Measurements from ENCODE around the gene TREM2.
A peak's percentile ranks its signal among the peaks of the same experiment; 100 is the strongest.
"Not testable (repeated sequence)": the region's sequence is repeated elsewhere in the genome, so short reads cannot be mapped to it uniquely, and the experiment has no call there.

Gene TREM2

DNA sequence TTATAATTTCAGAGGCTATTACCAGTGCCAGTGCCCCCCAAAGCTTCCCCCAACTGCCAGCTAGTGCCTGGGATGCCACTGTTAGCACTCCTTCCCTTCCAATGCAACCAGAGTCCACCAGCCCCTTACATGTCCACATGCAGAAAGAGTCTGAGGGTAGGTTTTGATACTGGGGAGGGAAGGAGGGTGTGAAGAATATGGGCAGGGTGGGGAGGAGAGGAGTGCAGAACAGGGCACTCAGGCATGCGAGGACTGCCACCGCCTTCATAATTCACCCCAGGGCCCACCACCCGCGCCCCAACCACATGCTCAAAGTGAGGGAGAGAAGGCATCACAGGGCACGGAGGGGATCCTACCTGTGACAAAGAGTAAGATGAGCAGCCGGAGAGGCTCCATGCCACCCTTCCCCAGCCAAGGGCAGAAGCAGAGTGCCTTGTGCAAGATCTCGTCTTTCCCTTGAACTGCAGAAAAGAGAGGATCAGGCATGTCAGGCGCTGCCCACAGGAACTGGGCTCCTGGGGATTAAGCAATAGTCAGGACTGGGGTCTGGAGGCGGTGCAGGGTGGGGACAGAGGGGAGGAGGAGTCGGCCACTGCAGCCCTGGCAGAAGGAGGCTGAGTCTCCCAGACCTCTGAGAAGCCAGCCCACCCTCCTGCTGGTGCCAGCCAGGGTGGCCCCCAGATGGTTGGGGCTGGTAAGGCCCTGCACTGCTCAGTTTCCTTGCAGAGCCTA, at the start of gene TREM2:
TSS of gene TREM2 (minus strand) at position 430 of the 732 bp plus-strand sequence. CDS start at position 396, 34 bp downstream.
- no peak for DNase-seq

DNA sequence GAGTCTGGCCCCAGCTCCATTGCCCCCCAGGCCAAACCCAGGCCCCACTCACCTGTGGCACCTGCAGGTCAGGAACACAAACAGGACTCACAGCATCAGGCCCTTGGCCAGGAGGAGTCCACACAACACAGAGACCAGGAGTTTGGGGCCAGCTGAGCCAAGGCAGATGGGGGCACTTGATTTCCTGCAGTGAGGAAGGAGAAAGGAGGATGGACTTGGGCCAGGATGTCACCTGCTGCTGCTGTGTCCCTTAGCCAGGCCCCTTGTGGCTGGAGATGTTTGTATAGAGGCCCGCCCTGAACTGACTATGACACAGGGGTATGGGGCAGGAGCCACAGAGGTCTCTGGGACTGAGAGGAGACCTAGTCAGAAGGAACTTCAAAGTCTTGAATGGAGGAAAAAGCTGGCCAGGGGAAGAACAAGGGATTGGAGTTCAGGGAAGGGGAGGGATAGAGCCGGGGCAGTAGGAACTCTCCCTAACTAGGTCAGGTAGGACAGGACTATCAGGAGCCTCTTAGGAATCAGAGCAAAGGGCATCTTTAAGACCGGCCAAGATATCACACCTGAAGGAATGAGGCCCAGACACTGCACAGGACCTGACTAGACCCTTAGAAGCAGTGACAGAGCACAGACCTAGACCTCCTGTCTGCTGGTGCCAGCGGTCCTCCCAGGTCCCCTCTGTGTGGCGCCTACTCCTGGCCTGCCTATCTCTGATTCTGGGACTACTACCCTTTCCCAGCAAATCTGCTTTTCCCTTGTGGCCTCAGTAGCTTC, 46.8 kb upstream of the TREM2 start:
- DNase-seq: no peak

DNA sequence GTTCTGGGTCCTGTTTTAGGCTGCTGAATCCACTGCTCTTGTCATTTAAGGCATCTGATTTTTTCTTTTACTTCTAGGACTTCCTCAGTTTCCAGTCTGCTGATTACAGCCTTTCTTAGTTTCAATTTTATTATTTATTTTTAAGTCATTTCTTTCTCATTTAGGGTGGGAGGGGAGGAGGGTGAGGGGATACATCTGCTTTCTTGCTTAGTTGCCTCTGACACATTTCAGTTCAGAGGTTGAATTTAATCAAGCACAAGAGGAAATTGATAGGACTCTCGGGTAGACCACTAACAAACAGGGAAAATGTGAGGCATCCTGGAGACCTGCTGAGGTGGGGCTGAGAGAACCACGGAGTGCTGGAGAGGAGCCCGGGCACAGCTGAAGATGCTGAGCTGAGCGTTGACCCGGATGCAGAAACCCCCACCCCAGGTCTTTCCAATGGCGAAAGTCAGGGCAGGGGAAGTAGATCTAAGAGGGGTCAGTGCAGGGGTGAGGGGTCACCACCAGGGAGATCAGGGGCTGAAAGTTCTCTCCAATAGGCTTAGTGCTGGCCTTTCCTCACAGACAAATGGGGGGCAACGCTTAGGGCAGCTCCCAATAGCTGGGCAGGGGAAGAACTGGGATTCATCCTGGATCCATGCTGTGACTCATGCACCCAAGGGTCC, 45.7 kb upstream of the TREM2 start:
- no peak for DNase-seq

DNA sequence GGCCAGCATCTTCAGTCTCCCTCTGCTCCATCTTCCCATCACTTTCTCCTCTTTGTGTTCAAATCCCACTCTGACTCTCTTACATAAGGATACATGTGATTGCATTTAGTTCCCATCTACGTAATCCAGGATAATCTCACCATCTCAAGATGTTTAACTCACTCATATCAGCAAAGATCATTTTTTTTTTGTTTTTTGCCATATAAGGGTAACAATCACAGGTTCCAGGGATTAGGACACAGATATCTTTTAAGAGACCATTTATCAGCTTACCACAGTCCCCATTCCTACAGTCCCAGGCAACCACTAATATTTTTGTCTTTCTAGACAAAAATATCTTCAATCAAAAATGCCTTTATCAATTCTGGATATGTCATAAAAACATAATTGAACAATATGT, 41.2 kb upstream of the TREM2 start:
- DNase-seq: no peak

DNA sequence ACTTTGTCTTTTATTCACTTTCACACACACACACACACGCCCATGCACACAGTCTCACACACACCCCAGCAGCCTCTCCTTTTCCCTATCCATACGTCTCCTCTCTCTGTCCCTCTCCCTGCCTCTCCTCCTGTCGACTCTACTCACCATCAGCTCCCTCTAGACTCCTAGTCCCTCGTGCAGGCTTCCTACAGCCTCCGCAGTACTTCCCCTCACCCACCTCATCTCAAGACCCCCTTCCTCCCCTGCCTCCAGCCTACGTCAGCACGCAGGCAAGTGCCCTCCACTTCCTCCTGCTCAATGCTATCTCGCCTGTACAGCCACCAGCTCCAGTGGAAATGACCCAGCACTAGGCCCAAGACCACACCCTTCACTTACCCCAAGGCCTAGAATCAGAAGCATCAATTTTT, 38.9 kb upstream of the TREM2 start:
- DNase-seq: no peak

DNA sequence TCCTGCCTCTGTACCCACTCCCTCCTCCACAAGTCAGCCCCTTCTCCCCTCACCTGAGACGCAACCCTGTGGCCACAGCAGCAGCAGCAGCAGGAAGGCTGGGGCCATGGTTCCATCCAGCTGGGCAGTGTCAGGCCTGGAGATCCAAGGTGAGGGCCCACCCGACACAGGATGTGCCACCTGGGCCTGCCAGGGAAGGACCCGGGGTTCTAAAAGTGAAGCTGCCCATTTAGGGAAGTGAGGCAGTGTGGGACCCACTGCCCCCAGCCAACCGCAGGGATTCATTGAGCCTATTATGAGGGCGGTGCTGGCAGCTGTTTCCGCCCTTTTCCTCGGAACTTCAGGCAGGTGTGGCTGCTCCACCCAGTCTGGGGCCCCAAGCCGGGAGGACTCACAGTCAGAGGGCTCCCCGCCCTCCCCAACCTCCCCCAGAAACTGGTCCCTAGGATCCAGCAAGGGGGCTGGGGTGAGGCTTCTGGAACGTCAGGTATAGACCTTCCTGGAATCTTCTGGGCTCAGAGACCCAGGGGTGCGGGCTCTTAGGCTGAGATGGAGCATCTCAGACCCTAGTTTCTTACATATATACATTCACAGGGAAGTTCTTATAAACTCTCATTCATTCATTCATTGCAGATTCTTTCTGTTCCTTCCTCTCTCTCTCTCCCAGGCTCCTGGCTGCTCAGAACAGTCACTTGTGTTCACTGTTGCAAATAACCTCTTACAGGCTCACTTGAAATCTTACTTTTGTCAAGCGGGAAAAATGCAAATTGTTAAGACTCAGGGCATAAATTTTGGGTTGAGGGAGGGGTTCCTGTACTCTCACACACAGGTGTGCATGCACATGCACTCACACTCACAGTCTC, 38.2 kb upstream of the TREM2 start, which contains the start of gene TREML2:
TSS of gene TREML2 (minus strand) at position 249 of the 863 bp plus-strand sequence. CDS start at position 108, 141 bp downstream.
- DNase-seq: peak; percentile 27

DNA sequence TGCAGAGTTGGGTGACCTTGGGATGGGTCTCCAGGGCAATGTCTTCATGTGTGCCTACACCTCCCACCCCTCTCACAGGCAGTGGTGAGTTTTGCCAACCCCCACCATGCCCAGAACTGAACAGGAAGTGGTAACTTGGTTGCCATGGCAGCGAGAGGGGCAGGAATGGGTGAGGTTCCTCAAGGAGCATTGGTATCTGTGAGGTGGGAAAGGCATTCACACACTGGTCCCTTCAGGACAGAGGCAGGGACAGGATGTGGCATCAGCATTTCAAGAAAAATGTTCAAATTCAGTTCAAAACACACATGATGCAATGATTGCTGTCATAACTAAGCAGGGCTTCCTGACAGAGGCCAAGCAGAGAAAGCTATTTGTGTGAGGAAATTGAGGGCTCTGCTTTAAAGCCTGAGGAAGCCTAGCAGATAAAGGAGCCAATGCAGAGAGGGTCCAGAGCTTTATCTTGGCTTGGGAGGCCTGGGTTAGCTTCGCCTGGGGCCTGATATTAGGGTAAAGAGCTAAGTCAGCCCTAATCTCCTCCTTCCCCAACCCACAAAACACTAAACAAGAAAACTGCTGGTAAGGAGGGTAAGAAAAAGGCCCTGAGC, 37.5 kb upstream of the TREM2 start:
- DNase-seq: peak; percentile 56

DNA sequence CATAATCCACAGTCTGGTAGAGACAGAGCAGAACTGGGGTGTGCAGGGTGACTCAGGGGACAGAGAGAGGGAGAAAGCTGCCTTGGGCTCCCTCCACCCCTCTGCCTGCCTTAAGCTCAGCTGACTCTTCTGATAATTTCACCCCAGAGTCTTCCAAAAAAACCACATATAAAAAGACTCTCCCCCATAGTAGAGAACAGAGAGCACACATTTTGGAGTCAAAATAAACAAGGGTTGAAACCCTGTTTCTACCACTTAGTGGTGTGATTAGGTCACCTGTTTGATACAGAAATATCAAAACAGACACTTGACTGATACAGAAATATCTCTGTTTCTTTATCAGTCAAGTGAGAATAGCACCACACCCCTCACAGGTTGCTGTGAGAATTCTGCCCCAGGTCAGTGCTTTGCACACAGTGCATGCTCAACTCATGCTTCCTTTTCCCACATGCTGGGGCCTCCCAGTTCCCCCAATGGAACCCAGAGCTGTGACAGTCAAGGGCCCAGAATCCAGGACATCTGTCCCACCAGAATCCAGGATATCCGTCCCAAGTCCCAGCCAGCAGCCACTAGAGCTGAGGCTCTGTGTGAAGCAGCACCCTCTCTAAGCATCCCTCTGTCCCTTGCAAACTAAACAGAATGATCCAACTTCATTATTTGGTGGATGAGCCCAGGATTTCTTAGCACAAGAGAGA, 36.8 kb upstream of the TREM2 start:
- peak; percentile 44 for DNase-seq

DNA sequence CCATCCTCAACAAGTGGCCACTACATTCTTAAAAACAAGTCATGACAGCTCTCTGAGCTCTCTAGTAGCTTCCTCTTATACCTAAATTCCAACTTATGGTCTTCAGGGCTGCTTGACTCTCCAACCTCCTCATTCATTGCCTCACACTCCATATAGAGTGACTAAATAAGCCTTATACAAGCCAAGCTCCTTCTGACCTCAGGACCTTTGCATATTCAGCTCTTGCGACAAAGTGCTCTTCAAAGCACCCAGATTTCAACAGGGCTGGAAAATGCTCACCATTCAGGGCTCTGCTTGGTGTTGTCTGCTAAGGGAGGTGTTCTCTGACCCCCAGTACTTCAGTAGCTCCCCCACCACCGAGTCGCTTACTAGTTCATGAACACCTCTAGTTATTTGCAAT, 34.3 kb upstream of the TREM2 start:
- DNase-seq: no peak

DNA sequence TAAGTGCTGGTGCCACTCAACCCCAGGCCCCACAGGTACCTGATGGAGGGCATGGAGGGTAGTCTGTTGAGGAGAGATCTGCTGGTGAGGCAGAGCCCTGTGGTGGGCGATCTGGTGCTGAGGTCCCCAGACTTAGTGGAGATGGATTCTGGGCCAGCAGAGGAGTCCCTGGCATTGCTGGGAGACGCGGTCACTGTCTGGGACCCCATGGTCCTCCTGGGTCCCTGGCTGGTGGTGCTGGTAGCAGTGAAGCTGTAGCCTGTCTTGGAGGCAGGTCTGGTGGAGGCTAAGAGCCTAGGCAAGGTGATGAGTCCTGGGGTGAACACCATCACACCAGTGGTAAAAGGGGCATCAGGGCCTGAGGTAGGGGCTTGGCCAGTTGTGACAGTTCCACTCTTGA, 31.5 kb upstream of the TREM2 start:
- no peak for DNase-seq

DNA sequence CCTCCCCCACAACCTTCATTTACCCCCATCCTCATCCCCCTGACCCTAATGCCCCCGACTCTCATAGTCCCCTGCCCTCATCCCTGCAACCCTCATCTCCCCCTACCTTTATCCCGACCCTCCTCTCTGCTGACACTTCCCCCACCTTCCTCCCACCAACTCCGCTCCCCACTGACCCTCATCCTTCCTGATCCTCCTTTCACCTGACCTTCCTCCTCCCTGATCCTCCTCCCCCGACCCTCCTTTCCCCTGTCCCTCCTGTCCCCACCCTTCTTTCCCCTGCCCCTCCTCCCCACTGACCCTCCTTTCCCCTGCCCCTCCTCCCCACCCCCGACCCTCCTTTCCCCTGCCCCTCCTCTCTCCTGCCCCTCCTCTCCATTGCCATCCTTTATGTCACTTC, 31.0 kb upstream of the TREM2 start:
- no peak for DNase-seq

DNA sequence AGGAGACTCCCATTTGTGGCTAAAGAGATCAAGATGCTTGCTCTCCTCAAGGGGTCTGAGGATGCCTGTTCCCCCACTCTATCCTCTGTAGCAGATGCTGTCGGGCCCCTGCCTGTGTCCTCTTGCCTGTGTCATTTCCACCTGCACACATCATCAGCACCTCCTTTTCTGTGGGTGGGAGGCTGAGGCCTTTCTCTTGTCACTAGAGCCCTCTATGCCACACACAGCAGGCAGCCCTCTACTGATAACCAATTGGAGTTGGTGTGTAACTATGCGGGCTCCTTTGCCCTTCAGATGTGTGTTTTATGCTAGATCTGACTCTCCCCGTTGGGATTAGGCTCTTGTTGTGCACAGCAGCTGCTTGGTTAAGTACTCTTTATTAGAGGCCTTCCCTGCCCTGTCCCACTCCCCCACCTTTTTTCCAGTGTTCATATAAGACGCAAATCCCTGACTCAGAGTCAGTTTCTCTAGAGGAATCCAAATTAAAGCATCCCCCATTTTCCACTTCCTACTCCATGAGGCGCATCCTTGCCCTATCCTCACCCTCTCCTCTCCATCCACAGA, 30.3 kb upstream of the TREM2 start:
- DNase-seq: no peak

DNA sequence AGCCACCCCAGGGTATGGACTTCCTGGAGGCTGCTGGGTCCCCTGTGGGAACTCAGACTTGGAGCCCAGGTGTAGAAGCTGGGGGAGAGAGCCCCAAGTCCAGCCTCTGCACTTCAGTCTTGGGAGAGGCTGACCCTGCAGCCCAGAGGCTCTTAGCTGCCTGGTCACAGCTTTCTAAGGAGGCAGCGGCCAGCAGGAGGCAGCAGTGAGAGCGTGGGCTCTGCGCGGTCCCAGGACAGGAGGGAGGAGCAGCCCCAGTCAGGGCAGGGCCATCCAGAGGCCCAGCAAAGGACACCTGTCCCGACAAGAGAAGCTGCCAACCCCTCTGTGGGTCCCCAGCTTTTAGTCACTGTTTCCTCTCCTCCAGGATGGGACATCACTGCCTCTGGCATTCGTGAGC, 28.7 kb upstream of the TREM2 start:
- DNase-seq: peak; percentile 29

DNA sequence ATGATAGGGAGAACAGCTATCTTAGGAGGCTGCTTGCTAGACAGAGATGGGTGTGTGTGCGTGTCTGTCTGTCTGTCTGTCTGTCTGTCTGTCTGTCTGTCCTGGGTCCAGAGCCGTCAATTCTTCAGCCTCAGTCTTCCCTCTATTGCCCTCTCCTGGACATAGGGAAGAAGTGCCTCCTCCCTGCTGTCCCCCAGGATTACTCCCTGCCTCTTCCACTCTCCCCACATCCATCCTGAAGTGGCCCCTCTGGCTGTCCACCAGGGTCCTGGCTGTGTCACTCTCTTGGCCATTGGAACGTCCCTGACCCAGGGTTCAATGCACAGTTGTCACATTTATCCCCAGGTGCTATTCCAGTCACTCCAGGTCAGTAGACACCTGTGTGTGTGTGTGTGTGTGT, 27.9 kb upstream of the TREM2 start:
- no peak for DNase-seq

DNA sequence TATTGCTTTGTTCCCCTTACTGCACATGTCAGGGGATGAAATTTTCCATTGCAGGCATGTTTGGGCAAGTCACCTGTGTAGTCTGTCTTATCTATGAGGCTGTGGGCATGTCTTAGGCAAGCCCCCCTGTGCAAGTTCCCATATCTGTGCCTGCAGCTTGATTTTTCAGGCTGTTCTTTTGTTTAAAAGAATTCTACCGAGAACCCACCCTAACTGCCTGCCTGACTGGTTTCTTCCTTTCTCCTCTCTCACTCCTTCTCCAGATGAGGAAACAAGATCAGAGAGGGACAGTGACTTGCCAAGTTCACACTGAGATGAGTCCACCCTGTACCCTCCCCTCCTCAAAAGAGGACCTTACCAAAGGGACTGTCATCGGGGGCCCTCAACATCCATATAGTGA, 27.1 kb upstream of the TREM2 start:
- no peak for DNase-seq

DNA sequence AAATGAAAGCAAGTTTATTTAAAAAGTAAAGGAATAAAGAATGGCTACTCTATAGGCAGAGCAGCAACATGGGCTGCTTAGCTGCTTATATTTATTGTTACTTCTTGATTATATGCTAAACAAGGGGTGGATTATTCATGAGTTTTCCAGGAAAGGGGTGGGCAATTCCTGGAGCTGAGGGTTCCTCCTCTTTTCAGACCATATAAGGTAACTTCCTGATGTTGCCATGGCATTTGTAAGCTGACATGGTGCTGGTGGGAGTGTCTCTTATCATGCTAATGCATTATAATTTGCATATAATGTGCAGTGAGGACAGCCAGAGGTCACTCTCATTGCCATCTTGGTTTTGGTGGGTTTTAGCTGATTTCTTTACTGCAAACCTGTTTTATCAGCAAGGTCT, 26.1 kb upstream of the TREM2 start:
- not testable (repeated sequence) for DNase-seq

DNA sequence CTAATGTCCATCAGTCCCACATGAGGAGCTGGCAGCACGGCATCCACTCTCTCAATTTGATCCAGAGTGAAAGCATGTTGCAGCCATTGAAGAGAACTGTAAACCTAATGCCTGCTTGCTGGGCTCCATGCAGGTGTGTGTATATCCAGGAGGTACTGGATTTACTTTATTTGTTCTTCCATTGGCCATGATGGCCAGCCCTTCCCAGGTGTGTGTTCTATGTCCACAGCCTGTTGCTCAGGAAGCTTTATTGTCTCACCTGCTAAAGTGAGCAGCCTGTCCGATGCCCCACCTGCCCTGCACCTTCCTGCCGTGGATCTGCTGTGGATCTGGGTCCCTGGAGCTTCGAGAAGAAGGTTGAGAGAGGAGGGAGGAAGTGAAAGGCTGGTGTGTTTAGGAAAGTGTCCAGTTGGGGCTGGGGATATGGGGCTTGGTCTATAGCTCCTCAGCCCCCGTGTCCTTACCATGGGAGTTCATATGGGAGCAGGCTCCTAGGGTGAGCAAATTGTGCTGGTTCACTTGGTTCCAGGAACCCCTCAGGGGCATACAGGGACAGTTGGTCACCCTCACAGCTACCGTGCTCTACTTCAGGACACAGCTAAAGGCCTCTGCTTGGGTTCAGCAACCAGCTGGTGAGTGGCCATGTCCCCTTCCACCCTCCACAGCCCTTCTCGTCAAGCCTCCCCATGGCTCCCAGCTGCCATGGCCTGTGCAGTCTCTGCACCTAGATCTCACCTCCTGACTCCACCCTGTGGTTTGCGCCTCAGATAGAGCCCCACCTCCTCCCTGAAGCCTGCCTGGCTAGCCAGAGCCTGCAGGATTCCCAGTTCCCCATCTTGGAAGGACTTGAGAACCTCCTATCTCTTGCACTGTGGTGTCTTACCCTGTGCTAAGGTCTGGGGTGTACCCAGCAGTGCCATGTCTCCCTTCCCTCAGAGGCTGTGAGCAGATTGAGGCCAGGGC, 25.3 kb upstream of the TREM2 start:
- no peak for DNase-seq

DNA sequence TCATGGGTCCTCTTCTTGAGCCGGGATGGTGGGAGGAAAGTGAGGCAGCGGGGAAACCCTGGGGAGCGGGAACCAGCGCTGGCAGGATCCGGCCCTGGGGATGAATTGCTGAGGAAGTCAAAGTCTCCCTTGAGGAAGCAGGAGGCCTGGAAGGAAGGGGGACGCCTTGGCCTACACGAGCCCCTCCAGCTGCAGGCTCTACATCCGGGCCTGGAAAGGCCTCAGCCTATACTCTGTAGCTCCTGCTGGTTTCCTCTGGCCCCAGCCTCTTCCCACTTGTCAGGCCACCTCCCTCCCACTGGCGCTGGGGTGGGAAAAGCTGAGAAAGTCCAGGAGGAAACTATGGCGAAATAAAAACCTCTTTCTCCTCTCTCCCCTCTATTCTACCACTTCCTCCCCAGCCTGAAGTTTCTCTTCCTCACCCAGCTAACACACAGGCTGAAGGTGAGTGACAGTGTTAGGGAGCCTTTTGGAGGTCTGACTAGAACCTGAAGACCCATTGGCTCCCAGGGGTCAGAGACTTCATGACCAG, 23.2 kb upstream of the TREM2 start:
- no peak for DNase-seq

DNA sequence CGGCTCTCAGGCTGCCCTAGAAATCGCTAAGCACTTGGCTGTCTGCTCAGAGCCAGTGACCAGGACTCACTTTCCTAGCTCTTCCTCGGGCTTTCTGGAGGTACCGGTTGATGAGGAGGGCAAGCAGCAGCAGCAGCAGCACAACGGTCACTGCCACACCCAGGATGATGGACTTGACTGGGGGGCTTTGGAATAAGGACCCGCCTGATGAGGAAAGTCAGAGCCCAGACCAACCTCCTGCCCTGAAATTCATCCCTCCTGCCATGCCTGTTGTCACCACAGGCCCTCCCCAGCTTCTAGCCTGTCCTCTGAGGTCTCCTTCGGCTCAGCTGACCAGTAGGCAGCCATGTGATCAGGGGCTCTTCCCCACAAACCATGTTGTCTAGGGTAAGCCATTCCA, 21.8 kb upstream of the TREM2 start:
- DNase-seq: no peak

Data from activated naive CD4-positive, alpha-beta T cell treated with Interleukin-2 at 50 U/mL for 16 hours (primary cell).